Femur (tissue), 1 donor: ENCODE measurements around the gene OAF.
"Not testable (repeated sequence)": the region's sequence is repeated elsewhere in the genome, so short reads cannot be mapped to it uniquely, and the experiment has no call there.

Source experiments
- DNase-seq: peaks from one replicate; pipeline ENCODE4 v3.0.0-alpha.2; 2017

Gene OAF

DNA sequence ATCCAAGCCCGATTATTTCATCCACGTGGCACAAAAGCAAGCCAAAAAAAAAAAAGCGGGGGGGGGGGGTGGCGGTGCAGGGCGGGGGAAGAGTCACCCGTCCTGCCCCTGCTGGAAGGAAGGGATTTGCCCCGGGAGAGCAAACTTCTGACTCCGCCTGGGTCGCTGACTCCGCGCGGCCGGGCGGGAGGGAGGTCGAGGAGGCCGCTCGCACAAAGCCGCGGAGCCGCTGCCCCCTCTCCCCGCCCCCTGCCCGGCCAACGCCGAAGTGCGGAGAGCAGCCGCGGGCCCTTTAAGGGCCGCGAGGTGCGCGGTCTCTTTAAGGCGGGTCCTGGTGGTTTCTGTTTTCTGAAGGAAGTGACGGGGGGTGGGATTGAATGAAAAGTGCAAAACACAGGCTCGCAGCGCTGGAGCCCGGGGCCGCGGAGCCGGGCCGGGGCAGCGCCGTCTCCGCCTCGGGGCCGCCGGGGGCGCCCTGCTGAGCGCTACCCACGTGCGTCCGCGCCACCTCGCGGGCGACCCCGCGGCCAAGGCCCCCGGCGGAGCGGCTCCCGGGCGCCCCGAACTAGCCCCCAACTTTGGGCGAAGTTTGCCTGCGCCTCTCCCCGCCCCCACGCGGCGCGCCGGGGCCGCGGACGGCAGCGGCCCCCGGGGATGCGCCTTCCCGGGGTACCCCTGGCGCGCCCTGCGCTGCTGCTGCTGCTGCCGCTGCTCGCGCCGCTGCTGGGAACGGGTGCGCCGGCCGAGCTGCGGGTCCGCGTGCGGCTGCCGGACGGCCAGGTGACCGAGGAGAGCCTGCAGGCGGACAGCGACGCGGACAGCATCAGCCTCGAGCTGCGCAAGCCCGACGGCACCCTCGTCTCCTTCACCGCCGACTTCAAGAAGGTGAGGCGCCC lies at the start of gene OAF:
OAF (plus strand) TSS at position 407 of the 896 bp plus-strand sequence; CDS start at position 655, 248 bp downstream.
- DNase-seq = peak; percentile 93

- peak; percentile 19 for DNase-seq
Measured at GRCh38 chr11:120167659-120168058, 43.2 kb upstream of the OAF start.

GRCh38 chr11:120168108-120168959 lies 42.5 kb upstream of the OAF start:
- peak; percentile 24 for DNase-seq

GRCh38 chr11:120168960-120169681 lies 41.7 kb upstream of the OAF start:
- peak; percentile 87 for DNase-seq

- DNase-seq = peak; percentile 29
Measured at GRCh38 chr11:120169981-120170698, 40.7 kb upstream of the OAF start.

GRCh38 chr11:120170741-120171261 lies 40.0 kb upstream of the OAF start:
- no peak for DNase-seq

- DNase-seq = peak; percentile 85
Measured at GRCh38 chr11:120172054-120172911, 38.5 kb upstream of the OAF start.

GRCh38 chr11:120173019-120173705 lies 37.7 kb upstream of the OAF start:
- DNase-seq = peak; percentile 30

DNA sequence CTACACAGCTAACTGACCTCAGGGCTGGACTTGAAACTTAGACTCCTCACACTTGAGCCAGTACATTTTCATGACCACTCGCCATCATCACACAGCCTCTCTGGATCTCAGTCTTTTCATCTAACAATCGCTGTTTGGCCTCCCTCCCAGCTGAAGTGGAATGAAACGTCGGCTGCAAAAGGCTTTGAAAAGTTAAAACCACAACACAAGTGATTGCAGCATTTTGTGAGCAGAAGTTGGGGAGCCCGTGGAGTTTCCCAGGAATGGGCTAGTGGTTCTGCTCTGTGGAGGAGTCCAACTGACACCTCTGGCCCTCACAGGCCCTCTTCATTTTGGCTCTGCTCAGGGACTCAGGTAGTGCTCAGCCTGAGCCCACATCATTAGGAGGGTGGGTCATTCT lies 37.0 kb upstream of the OAF start:
- DNase-seq = peak; percentile 35

- DNase-seq = no peak
Measured at GRCh38 chr11:120174866-120175265, 36.0 kb upstream of the OAF start.

- peak; percentile 50 for DNase-seq
Measured at GRCh38 chr11:120178561-120179056, 32.2 kb upstream of the OAF start.

GRCh38 chr11:120179057-120179672 lies 31.7 kb upstream of the OAF start:
- peak; percentile 24 for DNase-seq

GRCh38 chr11:120180063-120180462 lies 30.8 kb upstream of the OAF start:
- DNase-seq = not testable (repeated sequence)

- no peak for DNase-seq
Measured at GRCh38 chr11:120180551-120181232, 30.1 kb upstream of the OAF start.

DNA sequence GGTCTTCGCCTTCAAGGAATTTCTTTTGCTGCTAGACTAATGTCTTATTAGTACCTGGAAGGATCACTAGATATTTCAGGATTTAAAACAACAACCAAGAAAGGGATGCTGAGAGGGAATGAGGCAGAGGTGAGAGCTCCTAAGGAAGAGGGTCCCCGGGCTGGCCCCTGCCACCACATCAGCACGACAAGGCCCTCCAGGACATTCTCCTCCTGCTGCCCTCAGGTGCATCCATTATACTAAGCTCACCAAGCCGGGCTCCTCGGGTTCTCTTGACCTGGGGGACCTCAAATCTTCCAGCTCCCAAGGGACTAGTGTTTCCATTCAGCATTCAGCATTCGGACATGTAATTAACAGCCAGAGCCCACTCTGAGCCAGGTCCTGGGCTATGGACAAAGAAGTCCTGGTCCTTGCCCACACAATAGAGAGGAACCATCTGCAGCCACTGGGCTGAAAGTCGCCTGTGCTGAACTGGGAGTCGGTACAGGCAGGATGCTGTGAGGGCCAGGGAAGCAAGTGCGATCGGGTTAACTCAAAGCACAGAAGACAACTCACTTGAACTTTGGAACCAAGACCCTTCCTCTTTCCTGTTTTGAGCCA lies 29.4 kb upstream of the OAF start:
- DNase-seq = no peak

DNA sequence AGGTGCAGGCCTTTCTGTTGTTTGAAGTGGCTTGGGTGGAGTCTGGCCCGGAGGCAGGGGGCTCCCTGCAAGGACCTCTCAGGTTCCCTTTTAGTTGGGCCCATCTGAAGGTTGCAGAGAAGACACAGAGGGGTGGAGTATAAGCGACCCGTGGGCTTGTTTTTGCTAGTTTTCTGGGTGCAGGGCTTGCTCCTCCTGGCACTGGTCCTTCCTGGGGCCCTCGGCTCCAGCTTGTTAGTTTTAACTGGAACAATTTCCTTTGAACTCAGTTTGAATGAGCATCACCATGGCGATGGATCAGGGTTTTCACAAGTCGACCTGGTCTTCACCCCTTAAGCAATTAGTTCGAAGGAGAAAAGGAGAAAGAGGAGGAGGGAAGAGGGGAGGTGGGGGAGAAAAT lies 28.5 kb upstream of the OAF start:
- DNase-seq = no peak

DNA sequence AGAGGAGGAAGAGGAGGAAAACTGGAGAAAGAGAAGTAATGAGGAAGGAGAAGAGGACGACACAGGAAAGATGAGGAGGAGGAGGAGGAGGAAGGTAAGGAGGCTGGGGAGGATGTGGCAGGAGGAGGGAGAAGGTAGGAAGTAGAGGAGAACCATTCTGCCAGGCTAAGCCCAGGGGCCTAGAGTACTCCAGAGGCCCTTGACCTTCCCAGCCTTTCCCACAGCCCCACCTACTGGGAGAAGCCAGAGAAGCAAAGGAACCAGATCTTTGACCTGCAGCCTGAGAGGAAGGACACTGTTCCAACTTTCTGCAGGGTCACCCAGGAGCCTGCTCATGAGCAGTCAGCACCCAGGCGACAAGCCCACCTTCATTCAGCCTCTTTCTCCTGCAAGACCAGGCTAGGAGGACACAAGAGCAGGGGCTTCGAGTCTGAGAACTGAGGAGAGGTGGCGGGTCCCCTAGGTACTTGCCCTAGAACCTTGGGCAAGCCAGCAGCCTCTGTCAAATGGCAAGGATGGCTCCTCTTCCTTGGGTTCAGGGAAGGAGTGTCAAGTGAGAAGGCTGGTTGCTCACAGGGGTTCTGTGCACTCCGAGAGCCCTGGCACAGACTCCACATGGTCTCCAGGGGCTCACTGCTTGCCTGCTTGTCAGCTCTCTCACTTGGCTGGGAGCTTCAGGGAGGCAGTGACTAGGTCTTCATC lies 27.9 kb upstream of the OAF start:
- no peak for DNase-seq

DNA sequence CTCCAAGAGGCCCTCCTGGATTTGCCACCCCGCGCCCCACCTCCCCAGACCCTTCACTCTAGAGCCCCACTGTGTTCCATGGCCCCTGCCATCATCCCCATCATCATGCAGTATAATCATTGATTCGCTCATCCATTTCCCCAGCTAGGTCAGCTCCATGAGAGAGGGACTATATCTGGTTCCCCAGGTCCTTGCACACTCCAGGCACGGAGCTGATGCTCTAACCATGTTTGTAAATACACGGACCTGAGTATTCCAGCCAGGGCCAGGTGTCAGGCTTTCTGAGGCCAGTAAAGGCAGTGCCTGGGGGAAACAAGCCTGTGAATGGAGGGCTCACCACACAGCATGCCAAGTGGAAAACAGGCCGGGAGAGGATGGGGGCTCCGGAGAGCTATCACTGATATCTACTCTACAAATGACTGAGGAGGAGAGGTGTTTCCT lies 27.1 kb upstream of the OAF start:
- DNase-seq = no peak
